Prostate gland (tissue), 2 donors: Measurements from ENCODE around the gene IDH3G. TPM values are rescaled to one million over a fixed set of nuclear protein-coding genes. Genes with fewer than 3 reads are reported as not detected.

Experiments
- DNase-seq: peaks from one replicate; pipeline ENCODE4 v3.0.0-alpha.2; 2019; ENCODE audit warnings: low spot score
- H3K27ac ChIP-seq, 2 donors: fragments of 200-600 bp; sonication (generic); 2 replicates each; pipeline ENCODE4 v1.5.1; 2017 to 2019
- H3K27me3 ChIP-seq: fragments of 200-600 bp; sonication (generic); replicated peaks from 2 replicates; pipeline ENCODE4 v1.5.1; 2019; ENCODE audit not compliant: insufficient read depth
- H3K36me3 ChIP-seq, 2 donors: fragments of 200-600 bp; sonication (generic); 1 replicate in 1 of 2; 2 replicates in 1 of 2; pipeline versions ENCODE4 v1.5.1 to v1.8.1; 2017 to 2019
- H3K4me1 ChIP-seq: fragments of 200-600 bp; sonication (generic); replicated peaks from 2 replicates; pipeline ENCODE4 v1.5.1; 2019
- H3K4me3 ChIP-seq, 2 donors: fragments of 200-600 bp; sonication (generic); 2 replicates each; pipeline ENCODE4 v1.5.1; 2017 to 2019
- H3K9me3 ChIP-seq: fragments of 200-600 bp; sonication (generic); 2 replicates; pipeline ENCODE4 v1.5.1; 2017
- POLR2A ChIP-seq: fragments of 450-650 bp; IDR thresholded peaks from one replicate; pipeline ENCODE4 v1.6.1; 2016; ENCODE audit warnings: antibody characterized with exemption, mild to moderate bottlenecking
- POLR2AphosphoS5 ChIP-seq: sonication (generic); formaldehyde crosslinking; IDR thresholded peaks from one replicate; pipeline ENCODE4 v1.6.1; 2017; ENCODE audit warnings: antibody characterized with exemption
- WGBS: methylation state at CpG from one replicate; pipeline ENCODE4 v1.1.5; 2018; 5-methylcytosine and 5-hydroxymethylcytosine counted together
- intact Hi-C: fragments of 100-400 bp; cut with DNase I; formaldehyde crosslinking; loops from one replicate; pipeline ENCODE4 v1.14.2; 2022
- total RNA-seq, 2 donors: library from RNA; depleted of rRNA; stranded (reverse); fragments of >200 nt; gene quantifications; one replicate each; pipeline ENCODE4 v1.1.0, GENCODE V29; 2016
- TF ChIP-seq, protein P1 (sequence below), 4 experiments: fragments of 200-600 bp in 2 of 4; fragments of 450-650 bp in 2 of 4; sonication (generic) in 2 of 4; IDR thresholded peaks; 1 replicate in 3 of 4; 2 replicates in 1 of 4; pipeline ENCODE4 v1.5.1; 2016 to 2019; ENCODE audit warnings: antibody characterized with exemption in 4 of 4, mild to moderate bottlenecking in 2 of 4, moderate library complexity in 2 of 4

Gene IDH3G
- 100 to 1,000 TPM; 106 to 122 TPM for total RNA-seq

DNA sequence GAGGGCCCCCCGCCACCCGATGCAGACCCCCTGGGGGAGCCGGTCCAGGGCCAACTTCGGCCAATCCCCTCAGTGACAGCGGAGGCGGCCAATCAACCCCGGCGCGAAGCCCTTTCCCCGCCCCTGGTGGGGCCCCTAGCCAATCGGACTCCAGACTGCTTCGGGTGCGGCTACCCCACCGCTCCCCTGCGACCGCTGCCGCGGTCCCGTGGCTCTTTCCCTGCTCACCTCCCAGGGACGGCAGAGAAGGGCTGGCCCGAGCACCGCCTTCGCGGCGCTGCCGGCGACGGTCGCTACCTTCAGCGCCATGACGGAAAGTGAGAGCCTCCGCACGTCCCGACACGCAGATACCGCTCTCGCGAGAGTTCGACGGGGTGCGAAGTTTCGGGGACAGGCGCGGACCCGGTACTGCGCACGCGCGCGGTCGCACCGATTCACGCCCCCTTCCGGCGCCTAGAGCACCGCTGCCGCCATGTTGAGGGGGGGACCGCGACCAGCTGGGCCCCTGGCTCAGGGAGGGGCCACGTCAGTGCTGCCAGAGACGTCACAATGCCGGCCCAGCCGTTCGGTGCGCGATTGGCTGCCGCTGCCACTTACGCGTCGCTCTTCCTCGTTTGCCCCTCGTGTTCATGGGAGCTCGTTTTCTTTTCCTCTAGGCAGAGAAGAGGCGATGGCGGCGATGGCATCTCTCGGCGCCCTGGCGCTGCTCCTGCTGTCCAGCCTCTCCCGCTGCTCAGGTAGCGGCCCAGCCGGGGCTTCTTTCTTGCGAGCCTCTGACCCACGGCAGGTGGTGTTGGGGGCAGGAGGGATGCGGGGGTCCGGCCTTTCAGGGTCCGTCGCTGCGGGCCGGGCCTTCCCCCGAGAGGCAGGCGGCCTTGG lies at the start of gene IDH3G, which contains the start of gene SSR4:
Gene IDH3G (minus strand): TSS at position 358 of the 879 bp plus-strand sequence. CDS start 49 bp downstream, at position 309.
Gene SSR4 (plus strand): TSS at position 651 of the 879 bp plus-strand sequence. CDS start 20 bp downstream, at position 671.
- 0% methylated on average over 38 of the region's 92 CpGs for WGBS
- peak within 1 kb of the TSS; percentile 90 to 93 for H3K27ac ChIP-seq
- intact Hi-C loops, result no loop called here
- H3K27me3 ChIP-seq, result no peaks in the 10 kb centered on the region
- H3K9me3 ChIP-seq, result no peaks in the 10 kb centered on the region
- peak; percentile 87 for DNase-seq
- H3K36me3 ChIP-seq, result no peaks in the 10 kb centered on the region
- H3K4me3 ChIP-seq, result peak within 1 kb of the TSS; percentile 55 to 57
- H3K4me1 ChIP-seq, result no peaks in the 10 kb centered on the region
- TF ChIP-seq POLR2A (peak; percentile 36), POLR2AphosphoS5 (peak; percentile 90)
- TF ChIP-seq, protein P1, sequence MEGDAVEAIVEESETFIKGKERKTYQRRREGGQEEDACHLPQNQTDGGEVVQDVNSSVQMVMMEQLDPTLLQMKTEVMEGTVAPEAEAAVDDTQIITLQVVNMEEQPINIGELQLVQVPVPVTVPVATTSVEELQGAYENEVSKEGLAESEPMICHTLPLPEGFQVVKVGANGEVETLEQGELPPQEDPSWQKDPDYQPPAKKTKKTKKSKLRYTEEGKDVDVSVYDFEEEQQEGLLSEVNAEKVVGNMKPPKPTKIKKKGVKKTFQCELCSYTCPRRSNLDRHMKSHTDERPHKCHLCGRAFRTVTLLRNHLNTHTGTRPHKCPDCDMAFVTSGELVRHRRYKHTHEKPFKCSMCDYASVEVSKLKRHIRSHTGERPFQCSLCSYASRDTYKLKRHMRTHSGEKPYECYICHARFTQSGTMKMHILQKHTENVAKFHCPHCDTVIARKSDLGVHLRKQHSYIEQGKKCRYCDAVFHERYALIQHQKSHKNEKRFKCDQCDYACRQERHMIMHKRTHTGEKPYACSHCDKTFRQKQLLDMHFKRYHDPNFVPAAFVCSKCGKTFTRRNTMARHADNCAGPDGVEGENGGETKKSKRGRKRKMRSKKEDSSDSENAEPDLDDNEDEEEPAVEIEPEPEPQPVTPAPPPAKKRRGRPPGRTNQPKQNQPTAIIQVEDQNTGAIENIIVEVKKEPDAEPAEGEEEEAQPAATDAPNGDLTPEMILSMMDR (IDR thresholded peaks at IDR 0.05), result peak in 3 of 4 experiments; percentile 20 to 53 (median 28)

- H3K27me3 ChIP-seq, result no peaks in the 10 kb centered on the region
- no peaks in the 10 kb centered on the region for H3K9me3 ChIP-seq
- 89% methylated on average over 6 of the region's 6 CpGs for WGBS
- H3K4me1 ChIP-seq, result no peaks in the 10 kb centered on the region
- no peak for DNase-seq
- H3K36me3 ChIP-seq, result no peaks in the 10 kb centered on the region
- intact Hi-C loops, result no loop called here
- no peak overlapping the region for H3K4me3 ChIP-seq
- no peak overlapping the region for H3K27ac ChIP-seq
- TF ChIP-seq POLR2A, result no peak
- TF ChIP-seq, protein P1 (IDR thresholded peaks at IDR 0.05), result no peak
- no peak for TF ChIP-seq POLR2AphosphoS5
Measured at GRCh38 chrX:153836921-153837320, 42.7 kb upstream of the IDH3G start.

DNA sequence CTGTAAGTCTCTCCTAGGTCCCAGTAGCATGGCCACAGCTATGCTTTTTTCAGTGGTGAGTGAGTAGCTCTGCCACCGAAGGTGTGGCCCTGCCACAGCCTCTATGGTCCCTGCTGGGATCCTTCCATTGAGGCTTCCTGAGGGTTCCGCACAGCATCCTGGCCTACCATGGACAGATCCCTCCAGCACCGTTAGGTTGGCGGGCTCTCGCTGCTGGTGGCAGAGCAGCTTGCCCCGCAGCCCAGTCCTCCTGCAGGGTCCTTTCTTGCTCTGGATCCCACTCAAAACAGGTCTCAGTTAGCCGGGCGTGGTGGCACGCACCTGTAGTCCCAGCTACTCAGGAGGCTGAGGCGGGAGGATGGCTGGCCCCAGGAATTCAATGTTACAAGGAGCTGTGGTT lies 38.6 kb upstream of the IDH3G start:
- TF ChIP-seq POLR2AphosphoS5, result no peak
- TF ChIP-seq POLR2A, result no peak
- TF ChIP-seq, protein P1 (IDR thresholded peaks at IDR 0.05), result no peak
- 86% methylated on average over 9 of the region's 10 CpGs for WGBS
- no peaks in the 10 kb centered on the region for H3K9me3 ChIP-seq
- no peak overlapping the region for H3K4me3 ChIP-seq
- no peaks in the 10 kb centered on the region for H3K27me3 ChIP-seq
- intact Hi-C loops, result no loop called here
- H3K4me1 ChIP-seq, result no peaks in the 10 kb centered on the region
- DNase-seq, result no peak
- H3K27ac ChIP-seq, result no peak overlapping the region
- no peaks in the 10 kb centered on the region for H3K36me3 ChIP-seq

DNA sequence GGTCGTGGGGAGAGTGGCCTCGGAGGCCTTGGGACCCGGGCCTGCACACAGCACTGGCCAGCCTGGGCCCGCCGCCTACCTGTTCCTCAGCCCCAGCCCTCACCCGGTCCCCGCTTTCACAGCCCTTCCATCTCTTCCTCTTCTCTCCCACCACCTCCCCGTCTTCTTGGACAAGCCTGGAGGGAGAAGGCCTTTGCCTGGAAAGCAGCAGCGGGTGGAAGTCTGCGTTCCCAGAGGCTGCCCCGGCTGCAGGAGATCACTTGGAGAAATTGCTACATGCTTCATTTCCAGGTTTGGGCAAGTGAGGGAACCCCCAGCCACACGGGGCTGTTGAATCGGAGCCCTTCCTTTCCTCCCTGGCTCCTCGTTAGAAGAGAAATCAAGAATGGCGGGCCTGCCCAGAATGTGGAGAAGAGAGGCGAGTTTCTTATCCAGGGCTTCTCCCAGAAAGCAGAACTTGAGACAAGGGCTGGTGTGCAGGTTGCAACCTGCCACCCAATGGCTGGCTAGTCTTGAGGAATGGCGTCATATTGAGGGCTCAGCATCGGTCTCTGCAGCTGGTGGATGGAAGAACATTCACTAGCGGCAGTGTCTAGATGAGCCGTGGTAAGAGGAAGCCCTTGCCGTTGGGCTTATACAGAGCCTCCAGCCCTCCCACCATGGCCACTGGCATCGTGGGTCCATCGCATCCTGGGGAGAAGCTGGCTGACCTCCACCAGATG lies 37.4 kb upstream of the IDH3G start:
- 58% methylated on average over 22 of the region's 23 CpGs for WGBS
- intact Hi-C loops, result no loop called here
- Histone ChIP-seq H3K36me3 (no peaks in the 10 kb centered on the region), H3K4me3 (no peak overlapping the region), H3K27me3 (no peaks in the 10 kb centered on the region), H3K9me3 (no peaks in the 10 kb centered on the region), H3K4me1 (no peaks in the 10 kb centered on the region), H3K27ac (no peak overlapping the region)
- no peak for TF ChIP-seq POLR2AphosphoS5
- no peak for TF ChIP-seq POLR2A
- TF ChIP-seq, protein P1 (IDR thresholded peaks at IDR 0.05), result no peak
- no peak for DNase-seq
